BJ (cell line): ENCODE results near the gene MAN2B2. TPM values are rescaled to one million over a fixed set of nuclear protein-coding genes. Genes with fewer than 3 reads are reported as not detected.

Experiments
- CTCF ChIA-PET: fragments of 350-600 bp; formaldehyde crosslinking; extraction: SDS; loops from one replicate; lab custom pipeline; 2021; ENCODE audit warnings: antibody characterized with exemption, inconsistent platforms; lab: Yijun Ruan, JAX
- POLR2A ChIA-PET: fragments of 300-600 bp; sonication (Branson Sonifier 250); formaldehyde crosslinking; extraction: SDS; loops from one replicate; lab custom pipeline; 2021; ENCODE audit warnings: antibody characterized with exemption; lab: Charles Lee
- DNase-seq: peaks from one replicate; pipeline ENCODE4 v3.0.0-alpha.2; 2011; ENCODE audit warnings: low read depth
- H3K27me3 ChIP-seq: 2 replicates; pipeline ENCODE4 v1.6.0; 2011; ENCODE audit warnings: low read length; ENCODE audit not compliant: control insufficient read depth, insufficient read depth
- H3K36me3 ChIP-seq: 2 replicates; pipeline ENCODE4 v1.5.1; 2011; ENCODE audit warnings: low read length; ENCODE audit not compliant: control insufficient read depth, insufficient read depth
- H3K4me3 ChIP-seq: 2 replicates; pipeline ENCODE4 v1.5.1; 2011; ENCODE audit warnings: low read depth, mild to moderate bottlenecking, control low read depth, low read length
- polyA plus RNA-seq: library from polyadenylated mRNA; depleted of rRNA; stranded (reverse); fragments of >200 nt; gene quantifications from 2 replicates; pipeline ENCODE4 v1.2.3, GENCODE V29; 2011
- TF ChIP-seq, protein P1 (sequence below): IDR thresholded peaks from 2 replicates; pipeline ENCODE4 v1.5.1; 2011; ENCODE audit warnings: low read depth, mild to moderate bottlenecking, control low read depth, inconsistent platforms, low read length, moderate library complexity; ENCODE audit not compliant: insufficient read depth

MAN2B2 gene
- polyA plus RNA-seq, 1 experiment: 43.5 TPM

DNA sequence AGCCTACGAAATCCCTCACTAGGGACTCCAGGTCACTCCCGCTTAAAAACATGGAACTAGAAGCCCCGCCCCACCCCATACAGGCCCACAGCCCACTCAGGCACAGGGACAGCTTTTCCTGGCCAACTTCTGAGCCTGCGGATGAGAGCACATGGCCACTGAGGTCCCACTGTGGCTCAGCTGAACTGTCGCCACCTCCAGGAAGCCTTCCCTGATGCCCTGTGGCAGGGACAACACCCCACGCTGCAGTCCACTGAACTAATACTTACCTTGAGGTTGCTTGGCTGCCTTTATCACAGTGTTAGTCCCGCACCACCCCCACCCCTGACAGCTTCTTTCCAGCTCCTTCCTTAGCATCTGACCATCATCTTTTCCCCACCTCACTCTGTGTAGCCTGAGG is 39.3 kb upstream of the MAN2B2 start:
- no peak for DNase-seq
- Histone ChIP-seq H3K4me3 (no peak overlapping the region), H3K36me3 (no peaks in the 10 kb centered on the region), H3K27me3 (no peaks in the 10 kb centered on the region; the same call in 1 of the 2 replicates)
- ChIA-PET CTCF (interaction anchor here (1.1 kb wide), 1 partner anchor 11 kb away, joined by 4 read pairs; no protein-coding TSS in a partner anchor), POLR2A (no interaction called here)
- TF ChIP-seq, protein P1, sequence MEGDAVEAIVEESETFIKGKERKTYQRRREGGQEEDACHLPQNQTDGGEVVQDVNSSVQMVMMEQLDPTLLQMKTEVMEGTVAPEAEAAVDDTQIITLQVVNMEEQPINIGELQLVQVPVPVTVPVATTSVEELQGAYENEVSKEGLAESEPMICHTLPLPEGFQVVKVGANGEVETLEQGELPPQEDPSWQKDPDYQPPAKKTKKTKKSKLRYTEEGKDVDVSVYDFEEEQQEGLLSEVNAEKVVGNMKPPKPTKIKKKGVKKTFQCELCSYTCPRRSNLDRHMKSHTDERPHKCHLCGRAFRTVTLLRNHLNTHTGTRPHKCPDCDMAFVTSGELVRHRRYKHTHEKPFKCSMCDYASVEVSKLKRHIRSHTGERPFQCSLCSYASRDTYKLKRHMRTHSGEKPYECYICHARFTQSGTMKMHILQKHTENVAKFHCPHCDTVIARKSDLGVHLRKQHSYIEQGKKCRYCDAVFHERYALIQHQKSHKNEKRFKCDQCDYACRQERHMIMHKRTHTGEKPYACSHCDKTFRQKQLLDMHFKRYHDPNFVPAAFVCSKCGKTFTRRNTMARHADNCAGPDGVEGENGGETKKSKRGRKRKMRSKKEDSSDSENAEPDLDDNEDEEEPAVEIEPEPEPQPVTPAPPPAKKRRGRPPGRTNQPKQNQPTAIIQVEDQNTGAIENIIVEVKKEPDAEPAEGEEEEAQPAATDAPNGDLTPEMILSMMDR: no peak

DNA sequence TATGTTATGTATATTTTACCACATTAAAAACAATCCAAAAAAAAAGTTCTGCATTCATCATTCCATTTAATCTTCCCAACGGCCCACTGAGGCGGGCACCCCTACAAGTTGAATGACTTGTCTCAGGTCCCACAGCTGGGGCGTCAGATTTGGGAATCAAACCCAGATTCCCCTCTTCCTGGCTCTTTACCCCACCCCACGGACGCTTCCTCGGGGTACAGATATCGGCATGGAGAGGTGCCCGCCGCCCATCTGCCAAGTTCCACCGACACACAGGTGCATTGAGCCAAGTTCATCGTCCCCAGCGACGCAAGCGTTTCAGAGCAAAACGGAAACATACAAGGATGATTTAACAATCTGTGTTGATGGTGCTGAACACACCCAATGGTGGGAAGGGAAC is 36.9 kb upstream of the MAN2B2 start:
- no peaks in the 10 kb centered on the region for H3K36me3 ChIP-seq
- no peak overlapping the region for H3K4me3 ChIP-seq
- ChIA-PET CTCF (no interaction called here), POLR2A (no interaction called here)
- TF ChIP-seq, protein P1: no peak
- no peaks in the 10 kb centered on the region for H3K27me3 ChIP-seq
- DNase-seq: no peak

DNA sequence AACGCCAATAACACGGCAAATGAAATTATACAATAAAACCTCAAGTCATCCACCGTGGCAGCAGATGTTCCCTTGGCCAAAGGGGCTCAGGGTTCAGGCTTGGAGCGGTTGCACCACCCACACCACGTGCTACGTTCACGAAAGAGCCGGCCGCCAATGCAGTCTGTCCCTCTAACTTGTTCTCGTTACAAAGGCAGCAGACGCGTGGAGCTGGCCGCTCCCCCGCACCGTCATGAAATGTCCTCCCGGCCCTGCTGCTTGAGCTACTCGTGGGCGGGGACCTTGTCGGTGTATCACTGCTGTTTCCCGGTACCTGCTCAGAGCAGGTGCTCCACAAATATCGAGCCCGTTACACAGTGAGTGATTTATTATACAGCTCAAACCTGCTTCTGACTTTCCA is 36.4 kb upstream of the MAN2B2 start:
- no peak overlapping the region for H3K4me3 ChIP-seq
- DNase-seq: no peak
- POLR2A ChIA-PET: no interaction called here
- CTCF ChIA-PET: no interaction called here
- H3K36me3 ChIP-seq: no peaks in the 10 kb centered on the region
- no peaks in the 10 kb centered on the region for H3K27me3 ChIP-seq
- TF ChIP-seq, protein P1: no peak

DNA sequence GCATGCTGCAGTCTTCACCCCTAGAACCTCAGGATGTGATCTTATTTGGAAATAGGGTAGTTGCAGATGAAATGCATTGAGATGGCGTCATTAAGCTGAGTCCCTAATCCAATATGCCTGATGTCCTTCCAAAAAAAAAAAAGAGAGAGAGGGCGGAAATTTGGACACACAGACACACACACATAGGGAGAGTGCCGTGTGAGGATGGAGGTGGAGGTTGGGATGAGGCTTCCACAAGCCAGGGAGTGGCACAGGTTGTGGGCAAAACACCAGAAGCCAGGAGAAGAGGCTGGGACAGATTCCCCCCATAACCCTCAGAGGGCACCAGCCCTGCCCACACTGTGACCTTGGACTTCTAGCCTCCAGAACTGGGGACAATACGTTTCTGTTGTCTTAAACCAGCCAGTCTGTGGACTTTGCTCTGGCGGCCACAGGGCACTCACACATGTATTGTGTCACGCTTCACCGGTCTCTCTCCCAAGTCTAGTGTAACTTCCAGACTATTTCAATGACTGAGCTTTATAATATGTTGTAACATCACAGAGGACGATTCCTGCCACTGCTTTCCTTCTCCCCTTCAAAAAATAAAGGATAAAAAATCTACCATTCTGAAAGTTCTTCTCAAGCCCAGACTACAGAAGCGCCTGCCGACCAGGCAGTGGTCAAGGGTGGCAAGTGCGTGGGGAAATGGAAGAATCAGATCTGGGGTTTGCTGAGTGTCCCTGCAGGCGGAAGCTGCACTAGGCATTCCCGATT is 35.8 kb upstream of the MAN2B2 start:
- H3K27me3 ChIP-seq: no peaks in the 10 kb centered on the region
- TF ChIP-seq, protein P1: no peak
- ChIA-PET CTCF (no interaction called here), POLR2A (no interaction called here)
- no peak overlapping the region for H3K4me3 ChIP-seq
- DNase-seq: no peak
- H3K36me3 ChIP-seq: no peaks in the 10 kb centered on the region

DNA sequence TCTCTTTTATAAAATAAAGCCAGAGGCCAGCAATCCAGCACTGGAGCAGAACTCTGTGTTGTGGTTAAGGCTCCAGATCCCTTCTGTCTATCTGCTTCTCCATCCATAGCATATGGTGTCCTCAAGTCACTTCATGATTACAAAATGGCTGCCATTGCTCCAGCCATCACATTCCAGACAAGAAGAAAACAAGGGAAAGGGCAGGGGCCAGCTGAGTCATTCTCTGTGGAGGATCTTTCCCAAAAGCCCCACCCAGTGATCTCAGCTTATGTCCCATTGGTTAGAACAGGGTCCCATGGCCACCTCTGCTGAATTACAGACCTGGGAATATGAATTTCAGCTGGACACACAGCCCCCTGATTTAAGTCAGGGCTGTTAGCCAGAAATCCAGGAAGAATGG is 34.1 kb upstream of the MAN2B2 start:
- no peak for DNase-seq
- Histone ChIP-seq H3K4me3 (no peak overlapping the region), H3K27me3 (0 out of 2 replicates have a peak, but pooled peaks cover 1% of the 10 kb centered on the region), H3K36me3 (no peaks in the 10 kb centered on the region)
- TF ChIP-seq, protein P1: no peak
- CTCF ChIA-PET: no interaction called here
- POLR2A ChIA-PET: no interaction called here
